GM03348 (cell line): ENCODE measurements around the gene GJC2.

Source experiments
- DNase-seq: peaks from one replicate; pipeline ENCODE4 v3.0.0; 2012; ENCODE audit warnings: low spot score

GJC2 gene

DNA sequence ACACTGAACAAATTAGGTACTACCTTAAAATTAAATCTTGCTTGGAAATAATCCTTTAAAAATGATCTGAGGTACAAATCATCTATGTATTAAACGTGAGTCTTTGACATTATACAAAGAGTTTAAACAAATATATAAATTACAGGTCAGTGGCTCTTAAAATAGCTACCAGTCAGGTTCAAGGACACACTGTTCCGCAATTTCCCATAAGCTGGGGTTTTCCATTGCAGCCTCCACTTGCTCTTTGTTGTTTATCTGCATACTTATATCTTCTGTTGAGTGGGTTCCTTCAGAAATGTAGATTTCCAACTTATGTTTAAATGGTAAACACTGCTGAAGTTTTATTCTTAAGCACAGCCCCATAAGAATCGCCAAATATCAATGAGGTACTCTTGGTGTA is 34.9 kb upstream of the GJC2 start:
- no peak for DNase-seq

DNA sequence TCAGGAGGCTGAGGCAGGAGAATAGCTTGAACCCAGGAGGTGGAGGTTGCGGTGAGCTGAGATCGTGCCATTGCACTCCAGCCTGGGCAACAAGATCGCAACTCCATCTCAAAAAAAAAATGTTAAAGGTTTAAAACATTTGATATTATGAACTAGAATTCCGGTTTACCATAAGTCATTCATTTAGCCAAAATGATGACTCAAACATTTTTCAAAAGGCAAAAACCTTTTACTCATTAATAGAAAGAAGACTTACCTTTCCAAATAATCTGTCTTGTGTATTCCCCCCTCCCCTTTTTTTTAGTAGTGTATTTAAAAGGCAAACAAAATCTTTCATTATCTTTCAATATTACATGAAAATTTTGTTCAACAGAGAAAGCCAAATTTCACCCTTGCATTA is 32.4 kb upstream of the GJC2 start:
- DNase-seq: no peak

DNA sequence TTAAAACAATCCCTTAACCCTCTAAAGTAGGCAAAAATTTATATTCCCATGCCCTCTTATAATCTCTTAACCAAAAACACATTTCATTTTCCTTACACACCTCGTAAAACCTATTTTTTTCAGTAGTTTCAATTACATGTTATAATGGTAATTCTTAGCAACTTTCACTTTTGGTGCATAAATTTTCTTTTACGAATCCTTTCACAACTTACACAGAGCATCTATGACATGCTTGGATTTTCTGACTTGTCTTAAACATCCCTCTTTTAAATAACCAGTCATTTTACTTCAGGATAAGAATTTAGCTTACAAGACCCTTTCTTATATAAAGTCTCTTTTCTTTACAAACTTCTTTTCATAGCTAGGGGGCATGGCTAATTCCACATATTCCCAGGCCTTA is 31.7 kb upstream of the GJC2 start:
- DNase-seq: no peak

DNA sequence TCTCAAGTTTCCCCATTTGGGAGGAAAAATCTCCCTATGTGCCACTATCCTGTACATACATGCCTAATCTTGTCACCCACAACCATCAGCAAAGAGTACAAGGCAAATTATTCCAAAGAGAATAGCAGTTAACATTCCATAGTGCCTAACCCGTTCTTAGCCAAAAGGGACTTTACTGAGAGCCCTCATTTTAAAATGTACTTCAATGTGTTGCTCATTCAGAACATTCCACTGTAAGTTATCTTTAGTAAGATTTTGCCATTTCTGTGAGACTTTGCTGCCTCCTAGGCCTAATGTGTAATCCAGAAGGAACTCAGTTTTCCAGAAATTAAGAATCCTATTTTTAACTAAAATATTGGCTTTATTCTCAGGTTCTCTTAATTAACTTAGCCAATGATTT is 29.4 kb upstream of the GJC2 start:
- DNase-seq: no peak

DNA sequence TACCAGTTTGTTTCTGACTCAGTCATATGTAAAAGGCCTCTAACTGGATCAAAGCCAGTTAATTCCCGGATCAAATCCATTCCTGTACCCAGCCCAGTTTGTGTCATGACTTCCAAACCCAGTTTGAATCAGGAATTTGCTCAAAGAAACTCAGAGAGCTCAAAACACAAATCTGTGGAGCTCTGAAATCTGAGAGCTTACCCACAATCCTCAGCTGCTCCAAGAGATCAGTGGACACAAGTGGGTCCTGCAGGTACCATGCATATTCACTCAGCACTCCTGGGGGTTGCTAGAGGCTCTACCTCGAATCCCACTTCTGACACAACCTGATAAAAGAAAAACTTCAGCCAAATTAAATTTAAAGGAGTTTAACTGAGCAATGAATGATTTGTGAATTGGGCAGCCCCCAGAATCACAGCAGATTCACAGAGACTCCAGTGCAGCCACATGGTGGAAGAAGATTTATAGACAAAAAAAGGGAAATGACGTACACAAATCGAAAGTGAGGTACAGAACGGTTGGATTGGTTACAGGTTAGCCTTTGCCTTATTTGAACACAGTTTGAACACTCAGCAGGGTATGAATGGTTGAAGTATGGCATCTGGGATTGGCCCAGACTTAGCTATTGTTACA is 28.8 kb upstream of the GJC2 start:
- no peak for DNase-seq

DNA sequence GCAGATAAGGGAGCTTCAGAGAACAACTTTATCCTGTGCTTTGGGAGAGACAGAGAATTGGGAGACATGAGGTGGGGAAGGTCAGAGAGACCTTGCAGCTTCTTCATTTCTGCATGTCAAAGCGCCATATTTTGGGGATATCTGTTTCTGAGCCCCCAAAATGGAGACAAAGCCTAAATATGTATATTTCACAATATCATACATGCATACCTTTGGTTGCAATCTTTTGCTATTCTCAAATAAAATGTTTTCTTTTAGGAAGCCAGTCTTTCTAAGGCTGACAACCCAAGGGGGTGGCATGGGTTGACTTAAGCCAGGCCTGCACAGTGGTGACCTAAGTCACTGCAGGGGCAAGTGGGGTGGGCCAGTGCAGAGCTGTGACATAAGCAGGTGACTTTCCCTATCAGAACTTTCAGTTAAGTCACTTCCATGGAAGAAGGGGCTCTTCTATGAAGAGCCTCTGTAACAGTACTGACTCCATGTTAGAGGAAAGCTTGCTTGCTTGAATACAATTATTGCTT is 26.7 kb upstream of the GJC2 start:
- DNase-seq: no peak

DNA sequence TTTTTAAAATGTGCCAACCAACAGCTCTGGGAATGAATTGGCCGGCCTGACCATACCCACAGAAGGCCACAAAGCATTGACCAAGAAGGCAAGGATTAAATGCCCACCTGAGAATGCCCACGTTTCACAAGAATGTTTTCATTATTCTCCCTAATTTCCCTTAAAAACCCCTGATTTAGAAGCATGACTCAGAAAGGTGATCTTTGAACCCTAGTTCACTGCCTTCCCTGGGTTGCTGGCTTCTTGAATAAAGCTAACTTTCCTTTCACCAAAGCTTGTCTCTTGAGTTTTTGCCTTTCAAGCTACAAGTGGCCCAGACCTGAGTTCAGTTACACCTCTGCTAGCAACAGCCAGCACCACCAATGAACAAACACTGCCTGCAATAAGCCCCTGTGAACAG is 26.2 kb upstream of the GJC2 start:
- no peak for DNase-seq

DNA sequence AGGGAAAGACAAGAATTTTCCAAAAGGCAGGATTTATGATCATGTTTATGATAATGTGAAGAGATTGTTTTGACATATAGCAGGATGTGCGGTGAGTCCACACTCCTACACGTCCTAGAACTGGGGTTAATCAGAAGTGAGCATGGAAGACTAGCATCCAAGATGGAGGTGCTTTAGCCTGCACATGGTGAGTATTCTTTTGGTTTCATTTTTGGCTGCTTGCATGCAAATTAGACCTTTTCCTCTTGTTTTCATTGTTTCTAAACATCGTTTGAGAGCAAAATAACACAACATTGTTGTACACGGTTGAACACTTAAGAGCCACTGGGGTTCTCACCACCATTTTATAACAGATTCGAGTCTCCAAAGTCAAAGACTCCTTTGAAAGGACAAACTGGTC is 24.5 kb upstream of the GJC2 start:
- no peak for DNase-seq

DNA sequence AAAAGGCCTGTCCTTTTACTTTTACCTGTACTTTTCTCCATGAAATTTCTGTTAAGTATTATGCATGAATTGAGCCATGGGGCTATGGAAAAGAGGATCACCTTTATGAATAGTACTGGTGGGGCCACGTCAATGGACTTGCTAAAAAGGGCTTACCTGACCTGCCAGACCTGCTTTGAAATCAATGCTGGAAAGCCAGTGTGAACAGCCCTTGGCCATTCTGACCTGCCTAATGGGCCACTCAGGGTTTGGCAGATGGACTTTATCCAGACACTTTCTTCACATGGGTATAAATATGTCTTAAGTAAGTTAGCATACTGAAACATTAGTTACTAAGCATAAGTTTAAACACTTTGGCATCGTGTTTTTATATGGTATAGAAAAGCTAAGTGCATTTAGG is 18.0 kb upstream of the GJC2 start:
- DNase-seq: no peak

DNA sequence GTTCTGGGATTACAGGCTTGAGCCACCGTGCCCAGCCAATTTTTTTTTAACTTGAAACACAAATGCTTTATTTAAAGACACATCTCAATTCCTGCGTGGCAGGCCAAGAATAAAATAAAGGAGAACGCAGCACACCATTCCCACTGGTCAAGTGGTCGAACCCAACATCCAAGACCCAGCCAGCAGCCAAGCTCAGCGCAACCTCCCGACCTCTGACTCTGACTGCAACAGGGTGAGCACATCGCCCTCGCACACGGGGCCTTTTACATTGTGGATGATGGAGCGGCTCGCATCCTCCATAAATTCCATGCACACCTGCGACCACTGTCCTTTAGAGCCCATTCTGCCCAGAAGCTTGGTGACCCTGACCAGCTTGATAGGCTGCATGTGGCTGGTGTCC is 15.1 kb upstream of the GJC2 start:
- no peak for DNase-seq

DNA sequence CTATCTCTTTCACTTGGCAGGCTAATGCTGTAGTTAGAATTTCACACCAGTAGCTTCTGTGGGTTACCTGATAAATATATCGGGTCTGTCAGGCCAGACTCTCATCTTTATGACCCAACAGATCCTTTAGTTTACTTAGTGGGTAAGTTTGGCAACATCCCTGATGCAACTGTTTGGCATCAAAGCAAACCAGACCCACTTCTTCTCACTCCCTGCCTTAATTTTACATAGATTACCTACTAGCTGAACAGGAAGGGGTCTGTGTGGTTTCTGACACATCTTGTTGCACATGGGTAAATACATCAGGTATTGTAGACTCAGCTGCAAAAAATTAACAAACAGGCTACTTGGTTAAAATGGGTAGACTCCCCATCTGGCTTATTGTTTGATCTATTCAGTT is 12.8 kb upstream of the GJC2 start:
- no peak for DNase-seq

DNA sequence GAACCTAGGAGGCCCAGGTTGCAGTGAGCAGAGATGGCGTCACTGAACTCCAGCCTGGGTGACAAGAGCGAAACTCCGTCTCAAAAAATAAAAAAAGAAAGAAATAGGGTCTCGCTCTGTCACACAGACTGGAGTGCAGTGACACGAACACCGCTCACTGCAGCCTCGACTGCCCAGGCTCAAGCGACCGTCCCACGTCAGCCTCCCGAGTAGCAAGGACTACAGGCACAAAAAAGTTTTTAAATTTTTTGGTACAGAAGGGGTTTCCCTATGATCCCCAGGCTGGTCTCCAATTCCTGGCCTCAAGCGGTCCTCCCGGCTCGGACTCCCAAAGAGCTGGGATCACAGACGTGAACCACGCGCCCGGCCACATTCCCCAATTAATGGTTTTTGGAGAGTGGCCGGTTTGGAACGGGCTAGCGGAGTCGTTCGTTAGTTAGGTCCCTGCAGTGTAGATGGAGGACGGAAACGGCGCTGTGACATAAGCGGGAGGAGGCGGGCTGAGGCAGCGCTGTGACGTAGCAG is 10.3 kb upstream of the GJC2 start:
- DNase-seq: no peak

DNA sequence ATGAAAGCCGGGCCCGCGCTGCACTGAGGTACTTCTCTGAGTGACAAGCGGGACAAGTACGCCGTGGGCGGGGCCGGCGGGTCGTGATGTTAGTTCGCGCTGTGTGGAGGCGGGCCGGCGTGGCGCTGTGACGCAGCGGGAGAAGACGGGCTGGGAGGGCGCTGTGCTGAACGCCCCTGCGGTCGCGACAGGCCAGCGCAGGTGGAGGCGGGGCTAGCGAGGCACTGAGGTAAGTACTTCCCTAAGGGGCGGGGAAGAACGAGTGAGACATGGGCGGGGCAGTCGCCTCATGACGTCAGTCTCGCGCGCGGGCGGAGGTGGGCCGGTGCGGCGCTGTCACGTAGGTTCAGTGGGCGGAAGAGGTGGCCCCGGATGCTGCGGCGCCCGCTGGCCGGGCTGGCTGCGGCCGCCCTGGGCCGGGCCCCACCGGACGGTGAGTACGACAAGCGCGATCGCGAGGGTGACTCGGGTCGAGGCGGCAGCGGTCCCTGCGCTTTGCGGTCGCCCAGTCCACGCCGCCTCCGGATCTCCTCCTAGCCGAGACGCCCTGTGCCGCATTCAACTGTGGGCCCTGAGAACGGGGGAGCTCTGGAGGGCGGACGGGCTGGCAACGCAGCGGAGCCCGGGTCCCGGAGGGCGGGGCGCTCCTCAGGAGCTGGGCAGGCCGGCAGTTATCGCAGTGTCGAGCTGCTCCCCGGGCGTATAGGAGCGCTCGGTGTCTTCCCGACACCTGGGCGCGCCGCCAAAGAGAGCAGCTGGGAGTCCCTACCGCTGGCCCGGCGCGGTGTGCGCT is 9.6 kb upstream of the GJC2 start, which contains the start of gene GUK1:
GUK1 (plus strand) TSS at position 349 of the 793 bp plus-strand sequence; CDS start at position 373, 24 bp downstream.
- DNase-seq: peak; percentile 96

DNA sequence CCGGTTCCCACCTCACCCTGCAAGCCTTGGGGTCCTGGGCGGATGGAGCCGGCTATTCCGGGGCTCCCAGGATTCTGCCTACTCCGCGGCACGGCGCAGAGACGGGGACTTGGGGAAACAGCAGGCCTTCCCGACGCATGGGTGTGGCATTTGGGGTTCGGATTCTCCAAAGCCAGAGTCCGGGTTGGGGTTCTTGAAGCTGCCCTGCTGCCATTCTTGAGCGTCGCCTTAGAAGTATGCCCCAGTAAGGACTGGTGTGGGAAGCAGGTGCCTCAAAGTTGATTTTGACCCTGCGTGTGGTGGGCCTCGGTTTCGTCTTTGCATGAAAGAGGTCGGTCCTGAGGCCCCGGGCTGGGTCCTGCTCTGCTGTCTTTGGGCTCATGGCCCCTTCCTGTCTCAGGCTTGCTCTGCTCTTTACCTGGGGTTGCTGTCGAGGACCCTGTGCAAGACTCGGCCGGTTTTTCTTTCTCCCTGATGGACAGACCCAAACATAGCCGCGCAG is 9.0 kb upstream of the GJC2 start:
- no peak for DNase-seq

DNA sequence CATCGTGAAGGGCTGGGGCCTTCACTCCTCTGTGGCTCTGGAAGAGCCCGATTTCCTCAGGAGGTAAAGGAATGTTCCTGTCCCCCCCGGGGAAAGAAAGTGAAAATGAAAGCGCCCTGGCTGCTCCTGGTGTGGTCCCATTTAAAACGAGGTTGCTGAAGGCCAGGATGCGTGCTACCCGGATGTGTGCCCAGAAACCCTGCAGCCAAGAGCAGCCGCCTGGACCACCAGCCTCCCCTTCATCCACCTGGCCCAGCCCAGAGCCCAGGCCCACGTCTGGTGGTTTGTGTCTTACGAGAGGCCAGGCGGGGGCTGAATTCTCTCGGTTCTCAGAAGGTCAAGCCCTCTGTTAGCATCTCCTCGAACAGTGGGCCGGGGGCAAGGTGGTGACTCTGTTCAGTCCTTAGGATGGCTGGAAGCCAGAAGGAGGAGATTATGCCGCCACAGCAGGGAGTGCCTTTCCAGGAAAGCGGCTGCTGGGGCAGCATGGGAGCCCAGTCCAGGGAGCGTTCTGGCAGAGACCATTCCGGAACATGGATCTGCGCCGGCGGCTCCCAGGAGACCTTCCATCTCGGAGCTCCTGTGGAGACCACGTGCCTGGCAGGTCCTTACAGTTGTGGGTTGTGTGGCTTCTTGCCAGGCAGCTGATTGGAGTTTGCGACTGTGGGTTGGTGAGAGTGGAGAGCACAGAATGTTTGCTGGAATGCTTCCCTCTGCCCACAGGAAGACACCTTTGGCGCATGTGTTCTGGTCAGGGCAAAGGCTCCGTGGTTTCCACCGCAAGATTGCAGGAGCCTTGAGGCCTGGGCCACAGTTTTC is 8.3 kb upstream of the GJC2 start:
- peak; percentile 63 for DNase-seq

DNA sequence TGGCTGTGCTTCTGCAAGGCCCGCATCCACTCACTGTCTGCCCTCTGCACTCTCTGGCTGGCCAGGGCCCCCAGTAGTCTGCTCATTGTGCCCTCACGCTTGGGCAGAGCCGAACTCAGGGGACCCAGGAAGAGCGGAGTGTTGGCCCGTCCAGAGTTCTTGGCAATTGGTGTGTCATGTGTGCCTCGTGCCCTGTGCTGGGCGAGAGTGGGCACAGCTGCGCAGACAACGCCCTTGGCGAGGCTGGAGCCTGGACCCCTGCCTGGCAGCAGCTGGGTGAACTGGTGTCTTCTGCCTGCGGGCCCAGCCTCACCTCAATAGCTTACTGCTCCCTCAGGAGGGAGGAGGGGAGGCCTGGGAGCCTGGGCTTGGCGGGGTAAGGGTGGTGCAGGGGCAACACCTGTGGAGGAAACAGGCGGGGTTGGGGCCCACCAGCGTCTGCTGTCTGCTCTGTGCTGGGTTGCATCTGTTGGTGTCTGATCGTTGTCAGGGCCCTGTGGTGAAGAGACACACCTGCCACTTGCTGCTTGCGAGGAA is 7.5 kb upstream of the GJC2 start:
- no peak for DNase-seq

DNA sequence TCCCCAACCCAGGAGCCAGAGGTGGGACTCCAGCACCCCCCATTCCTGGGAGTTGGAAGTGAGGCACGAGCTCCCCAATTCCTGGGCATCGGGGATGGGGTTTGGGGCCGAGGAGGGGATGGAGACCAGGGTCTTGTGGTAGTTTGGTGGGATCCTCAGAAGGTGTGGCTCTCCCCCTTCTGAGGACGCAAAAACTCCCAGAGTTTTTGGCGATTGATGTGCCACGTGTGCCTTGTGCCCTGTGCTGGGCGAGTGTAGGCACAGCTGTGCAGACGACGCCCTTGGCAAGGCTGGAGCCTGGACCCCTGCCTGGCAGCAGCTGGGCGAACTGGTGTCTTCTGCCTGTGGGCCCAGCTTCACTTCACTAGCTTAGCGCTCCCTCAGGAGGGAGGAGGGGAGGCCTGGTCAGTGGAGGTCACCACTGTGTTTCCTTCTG is 7.0 kb upstream of the GJC2 start:
- no peak for DNase-seq

DNA sequence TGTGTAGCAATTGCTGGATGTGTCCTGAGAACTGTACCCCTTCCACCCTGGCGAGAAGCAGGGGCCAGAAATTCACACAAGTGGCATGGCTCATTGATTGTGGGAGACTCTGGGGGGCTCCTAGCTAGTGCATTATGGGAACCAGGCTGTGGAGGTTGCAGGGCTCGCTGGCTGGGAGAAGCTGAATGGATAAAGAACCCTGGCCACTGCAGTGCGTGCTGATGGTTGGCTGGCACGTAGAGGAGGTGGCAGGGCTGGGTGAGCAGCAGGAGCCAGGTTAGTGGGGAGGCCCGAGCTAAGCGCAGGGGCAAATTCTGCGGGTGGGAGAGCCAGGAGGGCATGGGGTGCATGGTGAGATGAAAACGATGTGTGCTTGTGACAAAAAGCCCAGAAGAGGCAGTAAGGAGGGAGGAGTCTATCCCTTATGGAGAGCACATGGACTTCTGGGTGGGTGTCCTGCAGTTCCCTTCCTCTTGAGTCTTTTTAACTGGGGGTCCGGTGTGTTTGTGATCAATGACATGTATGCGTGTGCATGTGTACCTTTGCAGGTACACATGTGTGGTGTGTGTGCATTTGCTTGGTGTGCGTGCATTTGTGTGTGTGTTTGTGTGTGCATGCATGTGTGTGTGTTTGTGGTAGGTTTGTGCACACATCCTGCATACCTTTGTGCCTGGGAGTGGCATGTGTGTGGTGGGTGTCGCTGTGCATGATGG is 6.1 kb upstream of the GJC2 start:
- DNase-seq: no peak

DNA sequence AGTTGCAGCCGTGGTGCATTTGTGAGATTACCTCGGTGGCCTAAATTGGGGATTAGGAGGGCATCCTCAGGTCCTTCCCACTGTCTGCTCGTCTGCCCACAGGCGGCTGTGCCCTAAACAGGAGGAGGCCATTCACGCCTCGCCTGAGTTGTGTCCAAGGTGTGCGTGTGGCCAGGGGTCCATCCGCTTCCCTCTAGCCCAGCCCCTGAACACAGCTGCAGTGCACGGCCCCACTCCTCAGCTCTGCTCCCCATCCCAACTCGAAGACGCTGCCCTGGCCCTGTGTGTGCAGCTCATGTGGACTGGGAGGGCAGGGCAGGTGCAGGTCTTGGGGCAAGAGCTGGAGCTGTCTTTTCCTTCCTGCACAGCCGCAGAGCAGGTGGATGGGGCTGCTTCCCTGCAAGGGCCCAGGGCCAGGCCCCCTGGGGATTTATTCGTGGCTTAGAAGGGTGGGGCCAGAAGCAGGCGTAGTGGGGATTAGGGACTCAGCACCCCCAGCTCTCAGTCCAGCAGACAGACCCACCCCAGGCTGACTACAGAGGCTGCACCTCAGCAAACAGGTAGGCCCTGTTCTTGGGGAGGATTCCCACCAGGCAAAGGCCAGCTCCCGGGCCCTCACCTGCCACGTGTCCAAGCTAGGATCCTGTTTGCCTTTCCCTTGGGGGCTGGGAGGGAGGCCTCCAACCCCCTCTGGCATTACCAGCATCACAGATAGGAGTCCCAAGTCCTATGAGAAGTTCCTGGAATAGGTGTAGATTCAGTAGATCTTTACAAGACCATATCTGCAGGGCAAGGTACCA is 5.3 kb upstream of the GJC2 start:
- DNase-seq: no peak

DNA sequence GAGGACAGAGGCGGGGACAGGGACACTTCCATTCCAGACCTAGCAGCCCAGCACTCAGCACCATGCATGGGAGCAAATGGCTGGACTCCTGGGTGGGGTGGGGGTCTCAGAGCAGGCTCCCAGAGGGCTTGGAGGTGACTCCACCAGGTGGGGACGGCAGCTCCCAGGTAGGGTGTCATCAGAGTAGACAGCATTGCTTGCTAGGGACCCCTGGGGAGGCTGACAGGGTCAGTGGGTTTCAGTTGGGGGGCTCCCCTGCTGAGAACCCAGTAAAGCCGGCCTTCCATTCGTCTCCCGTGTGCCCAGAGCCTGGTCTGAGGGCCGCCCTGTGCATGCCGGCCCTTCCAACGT is 4.8 kb upstream of the GJC2 start:
- DNase-seq: no peak
